KMS-11 (cell line): ENCODE results near the gene SMAD3.

Source experiments
- H2AFZ ChIP-seq: fragments of 200-600 bp; sonication (generic); 2 replicates; pipeline ENCODE4 v1.6.1; 2016; ENCODE audit warnings: antibody characterized with exemption, mixed run types, low read depth
- H3K27ac ChIP-seq: fragments of 200-600 bp; sonication (generic); 2 replicates; pipeline ENCODE4 v1.6.1; 2016; ENCODE audit warnings: mild to moderate bottlenecking, mixed run types
- H3K27me3 ChIP-seq: fragments of 200-600 bp; sonication (generic); 2 replicates; pipeline ENCODE4 v1.6.1; 2017; ENCODE audit warnings: mild to moderate bottlenecking, low read depth, mixed run types, moderate library complexity; ENCODE audit not compliant: insufficient read depth
- H3K36me3 ChIP-seq: fragments of 200-600 bp; sonication (generic); 2 replicates; pipeline ENCODE4 v1.6.1; 2017; ENCODE audit warnings: mild to moderate bottlenecking, mixed run types; ENCODE audit not compliant: insufficient read depth
- H3K4me1 ChIP-seq: fragments of 200-600 bp; sonication (generic); 2 replicates; pipeline ENCODE4 v1.6.1; 2016; ENCODE audit warnings: mild to moderate bottlenecking, low read depth, mixed run types; ENCODE audit not compliant: poor library complexity, severe bottlenecking
- H3K4me2 ChIP-seq: fragments of 200-600 bp; sonication (generic); 2 replicates; pipeline ENCODE4 v1.7.0; 2016; ENCODE audit warnings: mild to moderate bottlenecking, mixed run types
- H3K4me3 ChIP-seq: fragments of 200-600 bp; sonication (generic); IDR thresholded peaks from 2 replicates; pipeline ENCODE4 v1.6.1; 2017; ENCODE audit warnings: low read depth, low read length, mixed read lengths; ENCODE audit not compliant: insufficient read depth
- H3K79me2 ChIP-seq: fragments of 200-600 bp; sonication (generic); 2 replicates; pipeline ENCODE4 v1.6.1; 2016; ENCODE audit warnings: low read depth, mixed run types; ENCODE audit not compliant: insufficient read depth
- H3K9ac ChIP-seq: fragments of 200-600 bp; sonication (generic); 2 replicates; pipeline ENCODE4 v1.6.1; 2016; ENCODE audit warnings: mild to moderate bottlenecking, mixed run types
- H4K20me1 ChIP-seq: fragments of 200-600 bp; sonication (generic); 2 replicates; pipeline ENCODE4 v1.6.1; 2016; ENCODE audit warnings: mild to moderate bottlenecking, mixed run types; ENCODE audit not compliant: insufficient read depth
- CTCF ChIP-seq: fragments of 200-600 bp; sonication (generic); conservative IDR thresholded peaks from 2 replicates; pipeline ENCODE4 v1.6.1; 2017; ENCODE audit warnings: low read depth, mild to moderate bottlenecking, antibody characterized with exemption, low read length, moderate library complexity, mixed read lengths

SMAD3 gene

GRCh38 chr15:67216859-67217258 lies 151.5 kb downstream of the SMAD3 start:
- no peaks in the 10 kb centered on the region for H3K36me3 ChIP-seq
- H3K4me1 ChIP-seq, result no peaks in the 10 kb centered on the region
- H3K4me3 ChIP-seq, result no peak overlapping the region
- TF ChIP-seq CTCF, result no peak
- no peaks in the 10 kb centered on the region for H4K20me1 ChIP-seq
- H3K9ac ChIP-seq, result no peak overlapping the region
- H3K27me3 ChIP-seq, result no peaks in the 10 kb centered on the region
- H3K79me2 ChIP-seq, result no peaks in the 10 kb centered on the region
- no peak overlapping the region for H3K27ac ChIP-seq
- no peak overlapping the region for H2AFZ ChIP-seq
- no peak overlapping the region for H3K4me2 ChIP-seq

GRCh38 chr15:67218428-67218827 lies 153.0 kb downstream of the SMAD3 start:
- H3K4me1 ChIP-seq, result no peaks in the 10 kb centered on the region
- no peak overlapping the region for H3K27ac ChIP-seq
- no peak overlapping the region for H3K4me3 ChIP-seq
- no peak overlapping the region for H3K4me2 ChIP-seq
- no peaks in the 10 kb centered on the region for H3K27me3 ChIP-seq
- no peaks in the 10 kb centered on the region for H3K79me2 ChIP-seq
- no peak overlapping the region for H3K9ac ChIP-seq
- H4K20me1 ChIP-seq, result no peaks in the 10 kb centered on the region
- no peaks in the 10 kb centered on the region for H3K36me3 ChIP-seq
- H2AFZ ChIP-seq, result no peak overlapping the region
- TF ChIP-seq CTCF, result no peak

GRCh38 chr15:67219288-67219687 lies 153.9 kb downstream of the SMAD3 start:
- Histone ChIP-seq H3K79me2 (no peaks in the 10 kb centered on the region), H3K27me3 (no peaks in the 10 kb centered on the region), H3K27ac (no peak overlapping the region), H3K4me1 (no peaks in the 10 kb centered on the region), H3K4me3 (no peak overlapping the region), H2AFZ (no peak overlapping the region), H3K4me2 (no peak overlapping the region), H4K20me1 (no peaks in the 10 kb centered on the region), H3K36me3 (no peaks in the 10 kb centered on the region), H3K9ac (no peak overlapping the region)
- no peak for TF ChIP-seq CTCF

DNA sequence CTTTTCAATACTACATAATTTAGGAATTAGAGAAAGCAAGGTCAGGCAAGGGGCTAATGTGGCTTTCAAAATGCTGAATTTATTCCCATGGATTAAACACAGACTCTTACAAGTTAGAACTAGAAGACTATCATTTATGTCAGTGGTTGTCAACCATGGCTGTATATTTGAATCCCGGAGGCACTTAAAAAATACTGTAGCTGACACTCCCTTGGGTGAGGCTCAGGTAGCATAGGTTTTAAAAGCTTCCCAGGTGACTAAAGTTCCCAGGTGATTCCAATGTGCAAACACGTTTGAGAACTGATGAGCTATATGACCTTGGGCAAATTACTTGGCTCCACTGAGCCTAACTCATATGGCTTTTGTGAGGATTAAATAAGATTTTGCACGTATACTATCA lies 159.5 kb downstream of the SMAD3 start:
- no peaks in the 10 kb centered on the region for H3K4me1 ChIP-seq
- no peak overlapping the region for H3K4me3 ChIP-seq
- no peak overlapping the region for H3K27ac ChIP-seq
- no peaks in the 10 kb centered on the region for H3K79me2 ChIP-seq
- TF ChIP-seq CTCF, result no peak
- no peaks in the 10 kb centered on the region for H3K36me3 ChIP-seq
- H3K27me3 ChIP-seq, result no peaks in the 10 kb centered on the region
- H3K9ac ChIP-seq, result no peak overlapping the region
- no peaks in the 10 kb centered on the region for H4K20me1 ChIP-seq
- no peak overlapping the region for H2AFZ ChIP-seq
- H3K4me2 ChIP-seq, result no peak overlapping the region

DNA sequence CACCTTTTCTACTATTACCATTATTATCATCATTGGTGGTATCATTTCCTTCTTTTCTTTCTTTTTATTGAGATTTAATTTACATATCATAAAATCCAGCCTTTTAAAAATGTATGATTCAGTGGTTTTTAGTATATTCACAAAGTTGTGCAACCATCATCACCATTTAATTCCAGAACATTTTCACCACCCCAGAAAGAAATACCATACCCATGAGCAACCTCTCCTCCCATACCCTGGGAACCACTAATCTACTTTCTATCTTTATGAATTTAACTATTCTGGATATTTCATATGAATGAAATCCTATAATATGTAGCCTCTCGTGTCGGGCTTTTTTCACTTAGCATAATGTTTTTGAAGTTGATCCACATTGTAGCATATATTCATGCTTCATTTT lies 159.9 kb downstream of the SMAD3 start:
- H3K4me2 ChIP-seq, result no peak overlapping the region
- H3K9ac ChIP-seq, result no peak overlapping the region
- no peaks in the 10 kb centered on the region for H4K20me1 ChIP-seq
- no peak overlapping the region for H3K4me3 ChIP-seq
- no peaks in the 10 kb centered on the region for H3K79me2 ChIP-seq
- no peaks in the 10 kb centered on the region for H3K4me1 ChIP-seq
- no peaks in the 10 kb centered on the region for H3K27me3 ChIP-seq
- H3K27ac ChIP-seq, result no peak overlapping the region
- no peaks in the 10 kb centered on the region for H3K36me3 ChIP-seq
- H2AFZ ChIP-seq, result no peak overlapping the region
- no peak for TF ChIP-seq CTCF
